HepG2 (cell line): Measurements from ENCODE around the gene SLC5A10. TPM values are rescaled to one million over a fixed set of nuclear protein-coding genes. Genes with fewer than 3 reads are reported as not detected.

Source experiments
- ARID2 ChIP-seq: sonication (generic); formaldehyde crosslinking; IDR thresholded peaks from 2 replicates; pipeline ENCODE4 v1.8.1; 2022; ENCODE audit warnings: mild to moderate bottlenecking, missing genetic modification reagents, borderline replicate concordance
- BHLHE40 ChIP-seq: IDR thresholded peaks from 2 replicates; pipeline ENCODE4 v1.6.1; 2011; ENCODE audit warnings: low read length, improper control_type of control experiment
- CCAR2 ChIP-seq: fragments of 200-400 bp; formaldehyde crosslinking; optimal IDR thresholded peaks from 2 replicates; pipeline ENCODE3; 2018; ENCODE audit warnings: low read depth, mild to moderate bottlenecking, low read length, moderate library complexity
- HMG20B ChIP-seq: conservative IDR thresholded peaks from 2 replicates; pipeline ENCODE4 v1.6.1; 2016; ENCODE audit warnings: missing genetic modification reagents, missing compliant biosample characterization
- HOXA9 ChIP-seq: sonication (generic); formaldehyde crosslinking; IDR thresholded peaks from 2 replicates; pipeline ENCODE4 v1.8.1; 2022; ENCODE audit warnings: missing genetic modification reagents, mild to moderate bottlenecking, moderate library complexity, borderline replicate concordance
- PRDM4 ChIP-seq: sonication (generic); formaldehyde crosslinking; IDR thresholded peaks from 2 replicates; pipeline ENCODE4 v1.9.0; 2021; ENCODE audit warnings: missing genetic modification reagents, borderline replicate concordance
- RBM39 ChIP-seq: fragments of 200-400 bp; formaldehyde crosslinking; IDR thresholded peaks from one replicate; pipeline ENCODE4 v1.6.1; 2018; ENCODE audit warnings: antibody characterized with exemption, mild to moderate bottlenecking, low read depth, low read length; ENCODE audit not compliant: poor library complexity, severe bottlenecking
- TAF1 ChIP-seq: sonication (generic); formaldehyde crosslinking; IDR thresholded peaks from 2 replicates; pipeline ENCODE4 v1.4.0; 2020; ENCODE audit warnings: missing genetic modification reagents
- THAP7 ChIP-seq: sonication (generic); formaldehyde crosslinking; IDR thresholded peaks from 2 replicates; pipeline ENCODE4 v1.8.1; 2023; ENCODE audit warnings: mild to moderate bottlenecking, missing genetic modification reagents
- TP53 ChIP-seq: sonication (generic); formaldehyde crosslinking; conservative IDR thresholded peaks from 2 replicates; pipeline ENCODE4 v1.4.0; 2020; ENCODE audit warnings: missing genetic modification reagents
- TRIM24 ChIP-seq: sonication (generic); formaldehyde crosslinking; IDR thresholded peaks from 2 replicates; pipeline ENCODE4 v1.8.0; 2022; ENCODE audit warnings: mild to moderate bottlenecking, missing genetic modification reagents
- YEATS2 ChIP-seq: sonication (generic); formaldehyde crosslinking; IDR thresholded peaks from 2 replicates; pipeline ENCODE4 v1.4.0; 2020; ENCODE audit warnings: missing genetic modification reagents, borderline replicate concordance
- ZBTB20 ChIP-seq: sonication (generic); formaldehyde crosslinking; IDR thresholded peaks from 2 replicates; pipeline ENCODE4 v1.8.1; 2023; ENCODE audit warnings: missing genetic modification reagents, low read depth, mild to moderate bottlenecking, borderline replicate concordance
- ZBTB4 ChIP-seq: sonication (generic); formaldehyde crosslinking; IDR thresholded peaks from 2 replicates; pipeline ENCODE4 v1.4.0; 2020; ENCODE audit warnings: missing genetic modification reagents, mild to moderate bottlenecking, borderline replicate concordance
- ZKSCAN8 ChIP-seq: IDR thresholded peaks from 2 replicates; pipeline ENCODE4 v1.6.1; 2016; ENCODE audit warnings: borderline replicate concordance, missing genetic modification reagents, missing compliant biosample characterization
- ZNF432 ChIP-seq: sonication (generic); formaldehyde crosslinking; IDR thresholded peaks from 2 replicates; pipeline ENCODE4 v1.5.0; 2020; ENCODE audit warnings: missing genetic modification reagents, mild to moderate bottlenecking, borderline replicate concordance
- ZNF510 ChIP-seq: sonication (generic); formaldehyde crosslinking; IDR thresholded peaks from 2 replicates; pipeline ENCODE4 v1.4.0; 2020; ENCODE audit warnings: low read depth, mild to moderate bottlenecking, missing genetic modification reagents
- ZNF629 ChIP-seq: sonication (generic); formaldehyde crosslinking; conservative IDR thresholded peaks from 2 replicates; pipeline ENCODE4 v1.5.0; 2020; ENCODE audit warnings: missing genetic modification reagents
- ZNF839 ChIP-seq: sonication (generic); formaldehyde crosslinking; IDR thresholded peaks from 2 replicates; pipeline ENCODE4 v1.4.0; 2020; ENCODE audit warnings: missing genetic modification reagents, mild to moderate bottlenecking, borderline replicate concordance
- polyA plus RNA-seq, 8 experiments: library from polyadenylated mRNA; depleted of rRNA in 3 of 8; stranded (reverse) in 7 of 8; unstranded in 1 of 8; fragments of >200 nt; fragmentation: Illumina TruSeq in 4 of 8; extraction: Trizol in 4 of 8; gene quantifications; 2 replicates each; pipeline versions ENCODE4 v1.2.1 to v1.2.3, GENCODE V29; 2011 to 2016; ENCODE audit warnings: low read depth in 4 of 8, missing spikeins in 1 of 8, mixed read lengths in 1 of 8; ENCODE audit not compliant: insufficient read depth in 1 of 8
- total RNA-seq, 5 experiments: library from RNA; depleted of rRNA; stranded (reverse); fragments of >200 nt; fragmentation: Illumina TruSeq; extraction: Trizol; gene quantifications; 2 replicates each; pipeline ENCODE4 v1.2.3, GENCODE V29; 2016; ENCODE audit warnings: low read depth in 1 of 5
- TF ChIP-seq, protein P1 (sequence below): sonication (generic); formaldehyde crosslinking; IDR thresholded peaks from 2 replicates; pipeline ENCODE4 v1.4.0; 2020; ENCODE audit warnings: missing genetic modification reagents, mild to moderate bottlenecking, borderline replicate concordance
- TF ChIP-seq, protein P2 (sequence below): sonication (generic); formaldehyde crosslinking; IDR thresholded peaks from 2 replicates; pipeline ENCODE4 v1.5.0; 2020; ENCODE audit warnings: missing genetic modification reagents
- TF ChIP-seq, protein P3 (sequence below): sonication (generic); formaldehyde crosslinking; IDR thresholded peaks from 2 replicates; pipeline ENCODE4 v1.4.0; 2020; ENCODE audit warnings: missing genetic modification reagents

The SLC5A10 gene
- total and polyA plus RNA-seq, 2 of the 13 experiments (the other 11 are each of a cell fraction or from before 2014, with no cell fraction given): 0.05 TPM; not detected in 1

DNA sequence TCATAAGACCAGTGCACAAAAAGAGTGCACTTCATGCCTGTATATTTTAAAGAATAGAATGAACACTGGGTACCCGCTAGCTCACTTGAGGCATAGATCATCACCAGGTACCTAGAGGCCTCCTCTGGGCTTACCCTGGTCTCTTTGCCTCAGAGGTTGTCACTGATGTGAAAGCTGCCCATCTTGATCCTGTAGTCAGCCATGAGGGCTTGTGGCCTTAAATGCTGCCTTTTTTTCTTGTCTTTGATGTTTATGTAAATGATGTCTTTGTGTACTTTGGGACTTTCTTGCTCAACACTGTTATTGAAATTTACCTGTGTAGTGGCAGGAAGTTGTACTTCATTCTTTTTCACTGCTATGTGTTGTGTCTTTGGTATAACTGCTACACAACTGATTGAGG lies 26.8 kb upstream of the SLC5A10 start (continued):
- TF ChIP-seq ZKSCAN8: 0 out of 2 replicates have a peak, but pooled peaks have one; percentile 55
- TF ChIP-seq, protein P1, sequence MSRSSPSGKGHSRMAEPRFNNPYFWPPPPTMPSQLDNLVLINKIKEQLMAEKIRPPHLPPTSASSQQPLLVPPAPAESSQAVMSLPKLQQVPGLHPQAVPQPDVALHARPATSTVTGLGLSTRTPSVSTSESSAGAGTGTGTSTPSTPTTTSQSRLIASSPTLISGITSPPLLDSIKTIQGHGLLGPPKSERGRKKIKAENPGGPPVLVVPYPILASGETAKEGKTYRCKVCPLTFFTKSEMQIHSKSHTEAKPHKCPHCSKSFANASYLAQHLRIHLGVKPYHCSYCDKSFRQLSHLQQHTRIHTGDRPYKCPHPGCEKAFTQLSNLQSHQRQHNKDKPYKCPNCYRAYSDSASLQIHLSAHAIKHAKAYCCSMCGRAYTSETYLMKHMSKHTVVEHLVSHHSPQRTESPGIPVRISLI (CRISPR knock-in tag): peak; percentile 91; the same call in 1 of the 2 replicates
- TF ChIP-seq, protein P2, sequence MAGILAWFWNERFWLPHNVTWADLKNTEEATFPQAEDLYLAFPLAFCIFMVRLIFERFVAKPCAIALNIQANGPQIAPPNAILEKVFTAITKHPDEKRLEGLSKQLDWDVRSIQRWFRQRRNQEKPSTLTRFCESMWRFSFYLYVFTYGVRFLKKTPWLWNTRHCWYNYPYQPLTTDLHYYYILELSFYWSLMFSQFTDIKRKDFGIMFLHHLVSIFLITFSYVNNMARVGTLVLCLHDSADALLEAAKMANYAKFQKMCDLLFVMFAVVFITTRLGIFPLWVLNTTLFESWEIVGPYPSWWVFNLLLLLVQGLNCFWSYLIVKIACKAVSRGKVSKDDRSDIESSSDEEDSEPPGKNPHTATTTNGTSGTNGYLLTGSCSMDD (CRISPR knock-in tag): no peak
- TF ChIP-seq TAF1: no peak
- no peak for TF ChIP-seq TP53 (CRISPR knock-in tag)
- no peak for TF ChIP-seq ARID2 (CRISPR knock-in tag)
- TF ChIP-seq THAP7: no peak
- TF ChIP-seq RBM39: no peak
- TF ChIP-seq CCAR2: no peak
- TF ChIP-seq YEATS2 (CRISPR knock-in tag): no peak
- no peak for TF ChIP-seq PRDM4 (CRISPR knock-in tag)
- no peak for TF ChIP-seq HOXA9 (CRISPR knock-in tag)
- no peak for TF ChIP-seq BHLHE40
- TF ChIP-seq TRIM24 (CRISPR knock-in tag): no peak
- no peak for TF ChIP-seq ZNF510
- no peak for TF ChIP-seq ZBTB20 (CRISPR knock-in tag)
- TF ChIP-seq ZNF629 (CRISPR knock-in tag): no peak
- TF ChIP-seq, protein P3, sequence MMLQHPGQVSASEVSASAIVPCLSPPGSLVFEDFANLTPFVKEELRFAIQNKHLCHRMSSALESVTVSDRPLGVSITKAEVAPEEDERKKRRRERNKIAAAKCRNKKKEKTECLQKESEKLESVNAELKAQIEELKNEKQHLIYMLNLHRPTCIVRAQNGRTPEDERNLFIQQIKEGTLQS (CRISPR knock-in tag): no peak
- no peak for TF ChIP-seq HMG20B (CRISPR knock-in tag)
- TF ChIP-seq ZNF839: no peak
- TF ChIP-seq ZBTB4 (CRISPR knock-in tag): no peak
- no peak for TF ChIP-seq ZNF432
